HG02798 (cell line): Measurements from ENCODE around the gene PLAC1.

Source experiments
- ATAC-seq: cut with Tn5 transposase; IDR thresholded peaks from one replicate; pipeline ENCODE4 v1.9.1; 2021; ENCODE audit warnings: mild to moderate bottlenecking; ENCODE audit not compliant: unreplicated experiment, poor library complexity

The PLAC1 gene

DNA sequence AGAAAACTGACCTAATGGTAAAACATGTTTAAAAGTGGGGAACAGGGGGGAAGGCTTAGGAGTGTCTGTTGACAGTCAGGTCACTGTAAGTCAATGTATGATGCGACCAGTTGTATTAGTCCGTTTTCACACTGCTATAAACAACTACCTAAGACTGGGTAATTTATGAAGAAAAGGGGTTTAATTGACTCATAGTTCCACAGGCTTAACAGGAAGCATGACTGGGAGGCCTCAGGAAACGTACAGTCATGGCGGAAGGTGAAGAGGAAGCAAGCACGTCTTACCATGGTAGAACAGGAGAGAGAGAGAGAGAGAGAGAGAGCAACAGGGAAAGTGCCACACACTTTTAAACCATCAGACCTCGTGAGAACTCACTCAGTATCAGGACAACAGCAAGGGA, 13.0 kb upstream of the PLAC1 start:
- no peak for ATAC-seq

DNA sequence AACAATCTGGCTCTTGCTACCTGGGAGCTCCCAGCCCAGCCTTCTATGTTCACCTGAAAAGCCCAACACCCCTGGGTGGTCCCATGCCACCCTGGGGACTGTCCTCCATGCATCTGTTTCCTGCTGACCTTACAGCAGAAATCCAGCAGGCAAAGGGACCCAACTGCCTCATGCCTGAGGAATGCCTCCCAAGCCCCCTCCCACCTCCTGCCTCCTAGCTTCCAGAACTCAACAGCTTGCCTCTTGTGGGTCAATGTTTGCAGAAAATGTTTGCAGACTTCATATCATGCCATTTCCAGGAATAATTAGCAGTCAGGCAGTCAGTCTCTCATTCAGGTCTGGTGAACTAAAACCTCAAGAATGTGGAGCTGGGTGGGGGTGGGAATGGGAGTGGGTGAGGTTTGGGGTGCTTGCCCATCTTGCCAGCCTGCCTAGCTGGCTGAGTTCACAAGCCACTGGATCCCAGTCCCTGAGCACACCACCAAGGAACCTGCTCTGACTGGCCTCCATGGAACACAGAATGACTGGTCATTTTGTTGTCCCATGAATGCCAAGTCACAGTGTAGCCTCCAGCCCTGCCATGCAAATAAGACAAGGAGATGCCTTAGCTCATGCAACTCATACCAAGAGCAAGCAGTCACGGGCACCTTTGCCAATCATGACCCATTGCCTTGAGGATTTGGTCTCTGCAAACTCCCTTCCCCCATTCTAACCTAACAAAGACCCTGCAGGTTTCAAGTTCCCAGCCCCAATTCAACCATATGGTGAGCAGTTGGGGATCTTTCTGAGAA, 12.1 kb upstream of the PLAC1 start:
- no peak for ATAC-seq

GRCh38 chrX:134669378-134670098, 11.3 kb upstream of the PLAC1 start:
- ATAC-seq, result no peak

DNA sequence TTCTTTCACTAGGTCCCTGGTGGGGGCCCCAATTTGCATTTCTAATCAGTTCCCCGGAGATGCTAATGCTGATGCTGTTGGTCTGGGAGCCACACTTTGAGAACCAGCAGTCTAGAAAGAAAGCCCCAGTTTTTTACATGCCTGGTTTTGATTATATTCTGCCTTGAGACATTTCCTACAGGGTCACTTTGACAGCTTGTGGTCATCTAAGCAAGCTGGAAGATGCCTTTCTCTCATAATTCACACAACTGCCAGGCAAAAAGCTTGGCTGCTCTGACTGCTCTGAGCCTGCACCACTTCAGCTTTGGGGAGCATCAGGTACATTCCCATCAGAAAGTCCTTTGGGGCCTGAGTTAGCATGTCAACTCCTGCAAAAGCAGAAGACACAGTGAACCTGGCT, 5.9 kb upstream of the PLAC1 start:
- no peak for ATAC-seq

- no peak for ATAC-seq
Measured at GRCh38 chrX:134661295-134661694, 3.0 kb upstream of the PLAC1 start.

DNA sequence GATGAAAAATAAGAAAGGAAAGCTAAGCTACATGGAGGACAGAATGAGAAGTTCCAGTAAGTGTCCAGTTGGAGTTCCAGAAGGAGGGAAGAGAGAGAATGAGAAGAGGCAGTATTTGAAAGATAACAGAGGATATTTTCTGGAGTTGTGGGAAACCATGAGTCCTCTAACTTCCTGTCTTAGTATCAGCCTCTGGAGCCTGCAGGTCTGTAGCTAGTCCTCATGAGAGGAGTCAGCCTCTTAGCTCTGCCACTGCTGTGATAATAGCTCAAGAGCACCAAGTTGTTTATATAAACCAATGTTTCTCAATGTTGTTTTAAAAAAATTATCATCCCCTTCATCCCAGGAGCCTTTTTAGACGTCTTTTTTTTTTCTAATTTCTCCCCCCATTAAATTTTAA, 2.4 kb upstream of the PLAC1 start:
- no peak for ATAC-seq

GRCh38 chrX:134659761-134660160, 1.5 kb upstream of the PLAC1 start:
- no peak for ATAC-seq

DNA sequence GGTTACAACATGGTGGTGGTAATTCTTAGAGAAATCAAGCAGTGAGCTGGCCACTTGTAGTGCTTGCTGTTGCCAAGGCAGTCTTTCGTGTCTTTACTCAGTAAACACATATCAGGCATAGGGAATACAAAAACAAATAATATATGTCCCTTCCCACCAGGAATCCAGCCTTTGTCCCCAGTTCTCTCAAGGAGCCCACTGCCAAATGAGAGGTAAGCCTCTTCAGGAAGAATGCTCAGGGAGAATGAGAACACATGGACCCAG, 421 bp upstream of the PLAC1 start:
- no peak for ATAC-seq

DNA sequence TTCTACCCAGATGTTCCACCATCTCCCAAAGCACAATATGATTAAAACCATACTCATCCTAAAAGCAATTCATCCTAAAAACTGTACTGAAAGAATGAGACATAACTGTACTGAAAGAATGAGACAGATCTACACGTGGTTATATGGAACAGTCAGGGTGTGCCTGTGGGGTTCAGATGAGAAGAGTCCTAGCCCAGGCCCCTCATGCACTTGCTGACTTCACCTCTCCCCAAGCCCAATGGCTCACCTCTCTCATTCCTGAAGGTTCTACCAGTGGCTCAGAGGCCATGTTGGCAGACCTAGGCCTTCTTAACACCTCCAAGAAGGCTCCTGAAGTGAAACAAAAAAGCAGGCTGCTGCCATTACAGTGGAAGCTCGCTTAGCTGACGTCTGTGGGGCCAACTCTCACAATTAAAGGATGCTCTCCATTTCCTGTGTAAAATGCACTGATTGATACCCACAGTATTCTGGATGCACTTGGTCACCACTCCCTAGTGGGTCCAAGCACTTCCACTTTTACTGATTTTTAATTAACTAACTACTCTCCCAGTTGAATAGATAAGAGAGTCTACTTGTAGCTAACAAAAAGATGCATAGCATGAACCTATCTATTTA, 3.8 kb downstream of the PLAC1 start:
- peak; percentile 64 for ATAC-seq

DNA sequence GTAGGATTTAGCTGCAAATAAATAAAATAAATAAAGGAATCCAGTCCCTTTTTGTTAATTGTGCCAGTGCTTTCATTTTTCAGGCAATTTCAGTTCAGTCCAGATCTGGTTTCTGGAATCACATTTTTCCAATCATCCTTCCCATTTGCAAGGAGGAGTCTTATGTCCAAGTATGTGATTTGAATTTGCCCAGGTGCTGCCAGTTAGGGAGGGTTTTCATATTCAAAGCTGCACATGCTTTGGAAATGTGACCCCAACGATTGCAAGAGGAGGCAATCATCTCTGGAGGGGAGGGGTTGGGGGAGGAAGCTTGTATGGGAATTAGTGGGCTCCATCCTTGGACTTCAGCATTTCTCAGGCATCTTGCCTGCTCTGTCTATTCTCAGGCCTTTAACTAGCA, 4.4 kb downstream of the PLAC1 start:
- no peak for ATAC-seq

DNA sequence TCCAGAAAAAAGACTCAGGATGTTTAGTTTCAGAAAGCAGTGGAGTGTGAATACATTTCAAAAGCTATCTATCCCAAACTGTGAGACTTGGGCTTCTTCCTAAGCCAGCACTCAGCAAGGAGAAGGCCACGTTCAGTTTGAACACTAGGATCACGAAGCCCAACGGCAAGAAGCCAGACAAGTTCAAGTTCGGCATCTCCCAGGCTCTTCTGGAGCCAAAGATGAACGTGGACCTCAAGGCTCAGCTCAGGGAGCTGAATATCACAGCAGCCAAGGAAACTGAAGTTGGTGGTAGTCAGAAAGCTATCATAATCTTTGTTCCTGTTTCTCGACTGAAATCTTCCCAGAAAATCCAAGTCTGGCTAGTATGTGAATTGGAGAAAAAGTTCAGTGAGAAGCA, 7.6 kb downstream of the PLAC1 start:
- no peak for ATAC-seq

DNA sequence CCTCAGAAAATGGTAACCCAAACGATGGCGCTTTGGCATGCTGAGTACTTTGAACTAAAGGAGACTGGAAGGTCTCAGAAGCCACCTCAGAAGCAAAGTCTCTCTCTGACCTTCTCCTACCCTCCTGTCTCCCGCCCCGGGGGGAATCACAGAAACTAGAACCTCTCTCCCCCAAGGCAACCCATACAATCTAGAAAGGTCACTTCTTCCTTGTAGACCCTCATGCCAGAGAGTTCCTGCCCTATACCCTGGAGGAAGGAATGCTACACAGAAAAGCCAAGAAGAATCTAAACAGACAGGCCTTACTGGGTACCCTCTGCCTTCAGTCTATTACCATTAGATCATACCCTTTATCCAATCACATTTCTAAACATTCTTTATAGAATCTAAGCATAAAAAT, 8.5 kb downstream of the PLAC1 start:
- no peak for ATAC-seq

DNA sequence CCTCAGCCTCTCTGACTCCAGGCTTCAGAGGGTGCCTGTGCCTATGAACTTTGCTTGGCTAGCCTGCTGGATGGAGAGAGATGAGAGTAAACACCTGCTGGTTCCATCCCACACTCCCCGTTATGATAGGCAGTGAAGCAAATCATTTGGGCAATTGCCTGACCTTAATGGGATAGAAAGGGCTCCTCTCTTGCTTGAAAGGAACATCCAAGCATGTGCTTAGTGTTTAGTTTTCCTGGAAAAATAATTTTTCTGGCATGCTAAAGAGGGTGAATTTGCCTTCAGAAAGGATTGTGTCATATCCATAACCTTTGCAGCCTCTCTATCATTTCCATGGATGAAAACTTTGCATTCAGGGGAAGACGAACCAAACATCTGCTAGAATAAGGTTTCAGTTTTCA, 10.8 kb downstream of the PLAC1 start:
- no peak for ATAC-seq

DNA sequence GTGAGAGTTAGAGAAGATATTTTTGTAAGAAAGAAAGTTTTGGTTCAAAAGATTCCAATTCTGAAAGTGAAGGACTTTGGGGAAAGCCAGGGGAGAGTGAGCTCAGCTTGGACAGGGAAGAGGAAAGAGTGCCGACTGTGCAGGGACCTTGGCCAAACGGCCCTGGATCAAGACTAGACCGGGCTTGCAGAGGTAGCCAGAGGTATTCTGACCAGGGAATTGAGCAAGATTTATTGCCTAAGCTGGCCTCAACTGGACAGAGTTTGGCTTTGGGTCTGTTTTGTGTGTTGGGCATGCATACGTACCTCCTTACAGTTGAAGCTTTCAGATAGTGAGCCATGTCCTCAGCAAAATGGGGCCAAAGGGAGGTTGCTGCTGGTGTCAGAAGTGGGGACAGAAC, 11.6 kb downstream of the PLAC1 start:
- no peak for ATAC-seq

DNA sequence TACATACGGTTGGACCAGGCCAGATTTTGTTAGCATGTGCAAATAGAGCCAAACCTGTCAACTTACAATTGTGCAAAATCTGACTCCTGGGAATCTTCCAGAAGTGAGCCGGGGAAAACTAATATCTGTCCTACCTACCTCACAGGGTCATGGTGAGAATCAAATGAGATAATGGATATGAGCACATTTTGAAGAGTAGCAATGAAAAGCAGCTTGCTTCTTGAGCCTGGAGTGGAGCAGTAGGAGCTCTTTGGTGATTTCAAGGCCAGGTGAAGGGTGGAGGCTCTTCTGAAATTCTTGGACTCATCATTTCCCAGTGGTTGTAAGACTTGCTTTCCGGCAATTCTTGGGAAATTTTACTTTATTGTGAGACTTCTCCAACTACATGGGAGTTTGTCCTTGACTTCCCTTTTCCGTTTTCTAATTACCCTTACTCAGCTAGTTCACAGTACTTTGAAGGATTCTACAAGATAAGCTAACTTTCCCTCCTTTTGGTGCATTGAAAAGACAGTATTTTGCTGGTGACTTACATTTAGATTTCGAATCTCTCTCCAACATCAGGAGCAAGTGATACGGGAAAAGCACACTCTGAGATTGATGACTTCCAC, 12.2 kb downstream of the PLAC1 start:
- no peak for ATAC-seq

DNA sequence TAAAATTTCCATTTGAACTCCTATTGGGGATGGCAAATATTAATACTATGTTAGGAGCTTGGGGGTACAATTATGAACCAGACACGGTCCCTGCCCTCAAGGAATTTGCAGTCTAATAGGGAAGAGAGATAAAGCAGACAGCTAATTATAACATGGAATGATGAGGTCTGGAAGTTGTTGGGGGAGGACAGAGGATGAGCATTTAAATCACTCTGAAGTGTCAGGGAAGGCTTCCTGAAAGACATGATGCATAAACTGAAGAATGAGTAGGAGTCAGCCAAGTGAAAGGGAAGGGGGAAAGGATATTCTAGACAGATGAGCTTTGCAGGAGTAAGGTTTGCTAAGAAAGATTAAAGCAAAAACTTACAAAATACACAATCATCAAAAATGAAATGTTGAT, 15.9 kb downstream of the PLAC1 start:
- ATAC-seq, result no peak

DNA sequence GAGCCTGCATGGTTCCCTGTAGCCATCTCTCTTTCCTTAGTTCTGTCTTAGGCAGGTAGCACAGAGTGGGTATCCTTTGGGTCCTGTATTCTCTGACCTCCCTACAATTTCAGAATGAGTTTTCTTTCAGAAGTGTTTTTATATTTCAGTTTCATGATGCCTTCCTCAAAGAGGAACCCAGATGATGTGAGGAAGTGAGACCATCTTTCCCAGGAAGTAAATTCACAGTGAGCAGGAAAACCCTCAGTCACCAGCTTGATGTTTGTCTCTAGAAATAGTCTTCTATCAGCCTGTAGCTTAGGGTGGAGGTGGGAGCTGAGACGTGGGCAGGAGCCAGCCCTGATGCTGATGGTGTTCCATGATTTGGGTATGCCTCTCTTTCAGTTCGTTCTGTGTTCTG, 16.9 kb downstream of the PLAC1 start:
- ATAC-seq, result no peak

GRCh38 chrX:134640914-134641313, 17.4 kb downstream of the PLAC1 start:
- no peak for ATAC-seq

DNA sequence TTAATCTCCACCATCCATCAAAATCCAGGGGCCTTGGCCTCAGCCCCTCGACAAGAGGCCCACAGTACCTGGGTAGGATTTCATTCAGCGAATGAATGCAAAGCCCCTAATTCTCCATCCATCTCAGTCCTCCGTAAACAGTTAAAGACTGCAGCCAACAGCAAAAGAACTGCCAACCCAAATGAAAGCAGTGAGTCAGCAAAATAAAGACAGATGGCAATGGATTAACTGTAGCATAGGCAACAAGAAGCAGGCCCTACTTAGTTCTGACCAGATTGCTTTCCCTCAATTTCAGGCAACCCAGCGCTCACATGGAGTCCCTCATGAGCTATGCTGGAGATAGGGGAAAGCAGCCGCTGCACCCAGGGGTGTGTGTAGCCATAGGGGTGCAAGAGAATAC, 21.4 kb downstream of the PLAC1 start:
- no peak for ATAC-seq

- ATAC-seq, result peak; percentile 56
Measured at GRCh38 chrX:134634691-134635090, 23.6 kb downstream of the PLAC1 start.

GRCh38 chrX:134633832-134634231, 24.4 kb downstream of the PLAC1 start:
- peak; percentile 57 for ATAC-seq
